ENCODE results near the gene PFKP.

GRCh38 chr10:3037182-3037581, 30.2 kb upstream of the PFKP start:
- TF ChIP-seq CTCF (IDR thresholded peaks at IDR 0.05), result no peak
- no peak for TF ChIP-seq POLR2A (IDR thresholded peaks at IDR 0.05)
